PC-3 (cell line): ENCODE results near the gene SMARCD3. TPM values are rescaled to one million over a fixed set of nuclear protein-coding genes. Genes with fewer than 3 reads are reported as not detected.

Source experiments
- ATAC-seq: fragments of 200-7000 bp; cut with Tn5 transposase; 2 replicates; pipeline ENCODE4 v1.9.1; 2020; ENCODE audit warnings: mild to moderate bottlenecking, moderate library complexity
- BruUV-seq: library from RNA; stranded (reverse); fragments of 400-500 nt; replicated peaks from 2 replicates; lab custom pipeline; 2021; lab: Mats Ljungman, UMichigan
- CTCF ChIA-PET: fragments of 300-600 bp; sonication (Branson Sonifier 250); formaldehyde crosslinking; loops from one replicate; lab custom pipeline; 2022; ENCODE audit warnings: antibody characterized with exemption; lab: Charles Lee
- POLR2A ChIA-PET: fragments of 300-600 bp; sonication (Branson Sonifier 250); formaldehyde crosslinking; loops from one replicate; lab custom pipeline; 2022; ENCODE audit warnings: antibody characterized with exemption; ENCODE audit not compliant: unreplicated experiment; lab: Charles Lee
- DNase-seq: peaks from one replicate; pipeline ENCODE4 v3.0.0-alpha.2; 2015
- H2AFZ ChIP-seq: fragments of 300-600 bp; sonication (generic); 2 replicates; pipeline ENCODE4 v1.6.0; 2016; ENCODE audit warnings: antibody characterized with exemption, low read length
- H3F3A ChIP-seq: fragments of 300-600 bp; sonication (generic); one replicate; pipeline ENCODE4 v1.6.0; 2017; ENCODE audit warnings: antibody characterized with exemption, low read length, control low read depth, mild to moderate bottlenecking; ENCODE audit not compliant: unreplicated experiment
- H3K27ac ChIP-seq: fragments of 300-600 bp; sonication (generic); 2 replicates; pipeline ENCODE4 v1.5.1; 2016; ENCODE audit warnings: mild to moderate bottlenecking, low read length
- H3K27me3 ChIP-seq: fragments of 300-600 bp; sonication (generic); 2 replicates; pipeline ENCODE4 v1.6.1; 2016; ENCODE audit warnings: low read length, mixed read lengths
- H3K36me3 ChIP-seq: fragments of 300-600 bp; sonication (generic); 2 replicates; pipeline ENCODE4 v1.6.1; 2016; ENCODE audit warnings: low read depth, mixed run types, low read length, mixed read lengths
- H3K4me1 ChIP-seq: fragments of 300-600 bp; sonication (generic); 2 replicates; pipeline ENCODE4 v1.5.1; 2016; ENCODE audit warnings: low read length; ENCODE audit not compliant: insufficient read depth
- H3K4me2 ChIP-seq: fragments of 300-600 bp; sonication (generic); 2 replicates; pipeline ENCODE4 v1.6.0; 2016; ENCODE audit warnings: low read length
- H3K4me3 ChIP-seq: fragments of 300-600 bp; sonication (generic); 2 replicates; pipeline ENCODE4 v1.5.1; 2016; ENCODE audit warnings: mild to moderate bottlenecking, low read length, mixed read lengths
- H3K79me2 ChIP-seq: fragments of 300-600 bp; sonication (generic); 2 replicates; pipeline ENCODE4 v1.6.1; 2017; ENCODE audit warnings: low read length, mixed read lengths
- H3K9ac ChIP-seq: fragments of 300-600 bp; sonication (generic); 2 replicates; pipeline ENCODE4 v1.6.0; 2016; ENCODE audit warnings: mild to moderate bottlenecking, low read length
- H3K9me2 ChIP-seq: fragments of 300-600 bp; sonication (generic); replicated peaks from 2 replicates; pipeline ENCODE4 v1.6.1; 2016; ENCODE audit warnings: mixed run types, low read length, mixed read lengths
- H3K9me3 ChIP-seq: fragments of 300-600 bp; sonication (generic); 2 replicates; pipeline ENCODE4 v1.6.1; 2016; ENCODE audit warnings: low read length, mixed read lengths
- H4K20me1 ChIP-seq: fragments of 300-600 bp; sonication (generic); 2 replicates; pipeline ENCODE4 v1.6.1; 2016; ENCODE audit warnings: low read length, mixed read lengths
- EZH2 ChIP-seq: fragments of 300-600 bp; sonication (generic); IDR thresholded peaks from one replicate; pipeline ENCODE4 v1.6.1; 2017; ENCODE audit warnings: antibody characterized with exemption, mild to moderate bottlenecking, low read length; ENCODE audit not compliant: unreplicated experiment
- EZH2phosphoT487 ChIP-seq: fragments of 300-600 bp; sonication (generic); IDR thresholded peaks from 2 replicates; pipeline ENCODE4 v1.6.1; 2018; ENCODE audit warnings: mild to moderate bottlenecking, antibody characterized with exemption, low read length, borderline replicate concordance
- intact Hi-C: fragments of 100-400 bp; cut with micrococcal nuclease; formaldehyde crosslinking; loops from 2 replicates; pipeline ENCODE4 v1.9.0; 2023
- total RNA-seq: library from RNA; depleted of rRNA; stranded (reverse); fragments of >200 nt; gene quantifications from 2 replicates; pipeline ENCODE4 v1.2.3, GENCODE V29; 2014
- TF ChIP-seq, protein P1 (sequence below): fragments of 300-600 bp; sonication (generic); conservative IDR thresholded peaks from 2 replicates; pipeline ENCODE4 v1.5.1; 2017; ENCODE audit warnings: antibody characterized with exemption, low read depth, mild to moderate bottlenecking, low read length

The SMARCD3 gene
- total RNA-seq, 1 experiment from 2014 or later = 9.1 TPM

GRCh38 chr7:151207315-151207714 is 41.2 kb downstream of the SMARCD3 start:
- no peaks in the 10 kb centered on the region for H3K9me3 ChIP-seq
- H3K9me2 ChIP-seq = no peaks in the 10 kb centered on the region
- H4K20me1 ChIP-seq = no peaks in the 10 kb centered on the region
- ATAC-seq (no peak), DNase-seq (no peak)
- no peaks in the 10 kb centered on the region for H3K79me2 ChIP-seq
- BruUV-seq = no TSS peak
- H2AFZ ChIP-seq = no peak overlapping the region
- TF ChIP-seq EZH2 = no peak
- no peak for TF ChIP-seq EZH2phosphoT487
- TF ChIP-seq, protein P1, sequence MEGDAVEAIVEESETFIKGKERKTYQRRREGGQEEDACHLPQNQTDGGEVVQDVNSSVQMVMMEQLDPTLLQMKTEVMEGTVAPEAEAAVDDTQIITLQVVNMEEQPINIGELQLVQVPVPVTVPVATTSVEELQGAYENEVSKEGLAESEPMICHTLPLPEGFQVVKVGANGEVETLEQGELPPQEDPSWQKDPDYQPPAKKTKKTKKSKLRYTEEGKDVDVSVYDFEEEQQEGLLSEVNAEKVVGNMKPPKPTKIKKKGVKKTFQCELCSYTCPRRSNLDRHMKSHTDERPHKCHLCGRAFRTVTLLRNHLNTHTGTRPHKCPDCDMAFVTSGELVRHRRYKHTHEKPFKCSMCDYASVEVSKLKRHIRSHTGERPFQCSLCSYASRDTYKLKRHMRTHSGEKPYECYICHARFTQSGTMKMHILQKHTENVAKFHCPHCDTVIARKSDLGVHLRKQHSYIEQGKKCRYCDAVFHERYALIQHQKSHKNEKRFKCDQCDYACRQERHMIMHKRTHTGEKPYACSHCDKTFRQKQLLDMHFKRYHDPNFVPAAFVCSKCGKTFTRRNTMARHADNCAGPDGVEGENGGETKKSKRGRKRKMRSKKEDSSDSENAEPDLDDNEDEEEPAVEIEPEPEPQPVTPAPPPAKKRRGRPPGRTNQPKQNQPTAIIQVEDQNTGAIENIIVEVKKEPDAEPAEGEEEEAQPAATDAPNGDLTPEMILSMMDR = no peak
- no peak overlapping the region for H3K4me2 ChIP-seq
- peaks cover 13% of the 10 kb centered on the region; the same call in 1 of the 2 replicates for H3K27me3 ChIP-seq
- CTCF ChIA-PET = no interaction called here
- no peak overlapping the region for H3K27ac ChIP-seq
- no peak overlapping the region for H3K4me3 ChIP-seq
- H3K4me1 ChIP-seq = no peaks in the 10 kb centered on the region
- no peaks in the 10 kb centered on the region for H3F3A ChIP-seq
- H3K36me3 ChIP-seq = no peaks in the 10 kb centered on the region
- no peak overlapping the region for H3K9ac ChIP-seq
- POLR2A ChIA-PET = no interaction called here
- intact Hi-C loops = no loop called here

DNA sequence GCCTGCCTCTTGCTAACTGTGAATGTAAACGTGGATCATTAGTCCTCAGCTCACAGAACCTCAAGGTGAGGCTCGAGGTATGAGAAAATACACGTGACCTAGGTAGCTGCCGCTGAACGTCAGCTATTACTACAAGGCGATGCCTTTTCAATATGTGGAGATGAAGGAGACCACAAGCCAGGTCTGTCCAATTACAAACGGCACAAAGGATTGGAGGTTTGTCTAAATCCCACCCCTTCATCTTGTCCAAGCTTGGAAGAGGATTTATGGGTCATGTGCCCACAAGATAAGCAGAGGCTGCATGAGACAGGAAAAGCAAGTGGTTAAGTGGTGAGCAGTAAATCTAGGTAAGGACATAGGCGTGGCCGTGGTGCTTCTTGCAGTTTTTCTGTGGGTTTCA is 41.6 kb downstream of the SMARCD3 start:
- Histone ChIP-seq H3K4me3 (no peak overlapping the region), H3F3A (no peaks in the 10 kb centered on the region), H3K9me3 (no peaks in the 10 kb centered on the region), H2AFZ (no peak overlapping the region), H3K27me3 (peaks cover 16% of the 10 kb centered on the region), H3K4me2 (no peak overlapping the region), H3K79me2 (no peaks in the 10 kb centered on the region), H3K9me2 (no peaks in the 10 kb centered on the region), H3K36me3 (no peaks in the 10 kb centered on the region), H4K20me1 (no peaks in the 10 kb centered on the region), H3K9ac (no peak overlapping the region), H3K4me1 (no peaks in the 10 kb centered on the region), H3K27ac (no peak overlapping the region)
- ATAC-seq = no peak
- ChIA-PET CTCF (no interaction called here), POLR2A (no interaction called here)
- TF ChIP-seq, protein P1 = no peak
- TF ChIP-seq EZH2phosphoT487 = no peak
- TF ChIP-seq EZH2 = no peak
- intact Hi-C loops = no loop called here
- DNase-seq = no peak
- no TSS peak for BruUV-seq

DNA sequence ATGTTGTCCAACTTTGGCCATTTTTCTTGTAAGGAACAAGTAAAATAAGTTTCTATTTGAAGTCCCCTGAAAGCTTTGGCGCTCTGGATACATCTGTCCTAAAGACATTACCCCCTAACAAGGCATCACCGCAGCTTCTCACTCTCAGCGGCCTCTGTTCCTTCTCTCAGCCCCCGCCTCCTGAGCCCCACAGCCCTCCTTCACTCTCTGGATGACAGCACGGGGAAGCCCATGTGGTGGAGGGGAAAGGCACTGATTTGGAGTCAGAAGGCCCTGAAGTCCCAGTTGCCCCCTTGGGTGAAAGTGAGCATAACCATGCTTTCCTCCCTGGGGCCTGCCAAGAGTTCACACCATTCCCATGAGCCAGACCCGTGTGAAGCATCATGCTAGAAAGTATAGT is 42.8 kb downstream of the SMARCD3 start:
- ATAC-seq (no peak), DNase-seq (no peak)
- Histone ChIP-seq H3K9ac (no peak overlapping the region), H3F3A (no peaks in the 10 kb centered on the region), H4K20me1 (no peaks in the 10 kb centered on the region), H3K4me1 (no peaks in the 10 kb centered on the region), H3K4me2 (no peak overlapping the region), H3K9me2 (no peaks in the 10 kb centered on the region), H3K4me3 (no peak overlapping the region), H3K36me3 (no peaks in the 10 kb centered on the region), H3K27me3 (peaks cover 26% of the 10 kb centered on the region), H3K27ac (no peak overlapping the region), H3K79me2 (no peaks in the 10 kb centered on the region), H2AFZ (no peak overlapping the region), H3K9me3 (no peaks in the 10 kb centered on the region)
- no TSS peak for BruUV-seq
- ChIA-PET POLR2A (no interaction called here), CTCF (no interaction called here)
- TF ChIP-seq, protein P1 = no peak
- no peak for TF ChIP-seq EZH2
- TF ChIP-seq EZH2phosphoT487 = no peak
- intact Hi-C loops = no loop called here
